ENCODE results near the gene CASKIN1. TPM values are rescaled to one million over a fixed set of nuclear protein-coding genes. Genes with fewer than 3 reads are reported as not detected.

CASKIN1 gene
- total and polyA plus RNA-seq, 4 experiments from 2014 or later = not detected

DNA sequence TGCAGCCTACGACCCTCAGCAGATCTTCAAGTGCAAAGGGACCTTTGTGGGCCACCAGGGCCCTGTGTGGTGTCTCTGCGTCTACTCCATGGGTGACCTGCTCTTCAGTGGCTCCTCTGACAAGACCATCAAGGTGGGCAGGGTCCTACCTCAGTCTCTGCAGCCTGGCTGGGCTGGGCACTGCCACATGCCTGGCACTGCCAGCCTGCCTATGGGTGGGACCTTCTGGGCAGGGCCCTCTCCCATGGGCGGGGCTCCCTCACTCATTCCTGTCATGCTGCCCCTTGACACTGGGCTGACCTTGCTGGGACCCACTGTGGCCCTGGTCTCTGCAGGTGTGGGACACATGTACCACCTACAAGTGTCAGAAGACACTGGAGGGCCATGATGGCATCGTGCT lies 22.5 kb downstream of the CASKIN1 start:
- no peak overlapping the region for H3K27ac Mint-ChIP-seq
- Histone ChIP-seq H3K36me3 (ENCODE audit: insufficient read depth, low read length) (peaks cover 4% of the 10 kb centered on the region), H3K4me3 (ENCODE audit: low read length in 2 of 2) (no peak overlapping the region), H3K9me3 (ENCODE audit: control insufficient read depth in 1 of 2, low read length in 2 of 2) (no peaks in the 10 kb centered on the region), H3K27me3 (ENCODE audit: insufficient read depth, low read length) (no peaks in the 10 kb centered on the region), H3K27ac (ENCODE audit: low read depth, low read length) (no peak overlapping the region), H3K4me1 (ENCODE audit: insufficient read depth, low read length) (no peaks in the 10 kb centered on the region)
- no peaks in the 10 kb centered on the region for H3K4me1 Mint-ChIP-seq
- peaks cover 0 to 19% of the 10 kb centered on the region in 2 donors for H3K36me3 Mint-ChIP-seq
- ChIA-PET POLR2A (ENCODE audit: partially characterized antibody) (no interaction called here), CTCF (ENCODE audit: partially characterized antibody) (no interaction called here)
- H3K27me3 Mint-ChIP-seq = no peaks in the 10 kb centered on the region
- no peak overlapping the region for H3K4me3 Mint-ChIP-seq
- no peak for DNase-seq
- intact Hi-C loops (cut with micrococcal nuclease) = no loop called here
- H3K9me3 Mint-ChIP-seq = no peaks in the 10 kb centered on the region

DNA sequence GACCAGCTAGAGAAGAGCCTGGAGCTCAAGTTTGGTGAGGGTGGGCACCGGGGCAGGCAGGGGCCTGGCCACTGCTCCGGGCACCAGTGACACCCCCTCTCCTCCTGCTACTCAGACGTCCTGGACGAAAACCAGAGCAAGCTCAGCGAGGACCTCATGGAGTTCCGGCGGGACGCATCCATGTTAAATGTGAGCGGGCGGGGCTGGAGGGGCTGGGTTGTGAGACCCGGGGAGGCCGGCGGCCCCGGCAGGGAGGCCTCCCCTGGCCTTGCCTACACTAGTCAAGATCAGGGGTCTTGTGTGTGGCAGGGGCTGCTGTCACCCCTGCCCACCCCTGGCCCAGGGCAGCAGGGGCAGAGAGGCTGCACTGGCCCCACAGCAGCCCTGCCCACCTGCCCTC lies 23.0 kb downstream of the CASKIN1 start:
- Histone ChIP-seq H3K4me3 (ENCODE audit: low read length in 2 of 2) (no peak overlapping the region), H3K9me3 (ENCODE audit: control insufficient read depth in 1 of 2, low read length in 2 of 2) (no peaks in the 10 kb centered on the region), H3K27ac (ENCODE audit: low read depth, low read length) (no peak overlapping the region), H3K36me3 (ENCODE audit: insufficient read depth, low read length) (peaks cover 6% of the 10 kb centered on the region), H3K4me1 (ENCODE audit: insufficient read depth, low read length) (no peaks in the 10 kb centered on the region), H3K27me3 (ENCODE audit: insufficient read depth, low read length) (no peaks in the 10 kb centered on the region)
- no peak for DNase-seq
- H3K27ac Mint-ChIP-seq = no peak overlapping the region
- H3K4me1 Mint-ChIP-seq = no peaks in the 10 kb centered on the region
- CTCF ChIA-PET (ENCODE audit: partially characterized antibody) = no interaction called here
- intact Hi-C loops (cut with micrococcal nuclease) = no loop called here
- H3K27me3 Mint-ChIP-seq = no peaks in the 10 kb centered on the region
- peaks cover 0 to 20% of the 10 kb centered on the region in 2 donors for H3K36me3 Mint-ChIP-seq
- no peaks in the 10 kb centered on the region for H3K9me3 Mint-ChIP-seq
- H3K4me3 Mint-ChIP-seq = no peak overlapping the region
- POLR2A ChIA-PET (ENCODE audit: partially characterized antibody) = interaction anchor here (0.8 kb wide), 1 partner anchor 32 kb away, joined by 4 read pairs; the partner anchor contains the start of gene MLST8

DNA sequence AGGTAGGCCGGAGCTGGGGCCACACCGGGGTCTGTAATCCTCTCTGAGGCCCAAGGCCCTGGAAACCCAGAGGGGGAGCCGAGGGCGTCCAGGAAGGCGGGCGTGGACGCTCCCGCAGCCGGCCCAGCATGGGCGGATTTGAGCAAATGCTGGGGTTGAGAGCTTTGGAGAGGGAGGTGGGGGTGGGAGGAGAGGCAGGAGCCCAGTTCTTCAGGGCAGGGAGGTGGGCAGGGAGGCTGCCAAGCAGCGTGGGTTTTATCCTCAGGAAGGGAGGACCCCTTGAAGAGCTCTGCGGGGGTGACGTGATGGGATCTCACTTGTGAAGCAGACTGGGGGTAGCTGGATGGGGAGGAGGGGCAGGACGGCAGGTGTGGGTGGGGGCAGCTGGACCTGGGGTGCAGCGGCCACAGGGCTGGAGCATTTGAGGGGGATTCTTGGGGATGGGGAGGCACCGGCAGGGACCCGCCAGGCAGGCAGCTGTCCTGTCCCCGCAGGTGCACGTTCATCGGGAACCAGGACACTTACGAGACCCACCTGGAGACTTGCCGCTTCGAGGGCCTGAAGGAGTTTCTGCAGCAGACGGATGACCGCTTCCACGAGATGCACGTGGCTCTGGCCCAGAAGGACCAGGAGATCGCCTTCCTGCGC lies 23.6 kb downstream of the CASKIN1 start:
- H3K4me3 Mint-ChIP-seq = no peak overlapping the region
- POLR2A ChIA-PET (ENCODE audit: partially characterized antibody) = interaction anchor here (0.8 to 0.9 kb wide), 2 partner anchors 32 to 43 kb away, joined by 3 to 4 read pairs; partner anchors contain the start of gene MLST8
- CTCF ChIA-PET (ENCODE audit: partially characterized antibody) = no interaction called here

DNA sequence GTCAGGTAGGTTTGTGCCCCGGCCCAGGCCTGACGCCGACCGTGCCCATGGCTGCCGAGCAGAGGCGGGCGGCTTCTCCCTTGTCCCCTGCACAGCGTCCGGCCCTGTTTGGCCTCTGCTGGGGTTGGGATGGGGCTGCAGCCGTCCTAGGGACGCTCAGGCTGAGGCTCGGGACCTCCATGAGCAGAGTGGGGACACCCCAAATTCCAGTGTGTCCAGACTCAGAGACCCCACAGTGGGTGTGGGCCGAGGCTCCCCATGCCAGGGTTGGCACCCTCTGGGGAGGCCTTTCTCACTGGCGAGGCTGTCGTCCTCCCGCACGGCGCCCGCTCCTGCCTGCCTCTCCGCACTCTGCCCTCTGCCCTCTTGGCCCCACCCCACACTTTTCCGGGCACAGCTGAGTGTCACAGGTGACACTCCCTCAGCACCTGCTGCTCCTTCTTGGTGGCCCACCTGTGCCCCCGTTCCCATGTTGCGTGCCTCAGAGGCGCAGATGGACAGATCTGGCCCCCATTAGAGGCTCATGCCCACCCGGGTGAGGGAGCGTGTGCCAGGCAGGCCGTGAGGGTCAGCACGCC lies 24.7 kb downstream of the CASKIN1 start:
- Histone ChIP-seq H3K36me3 (ENCODE audit: insufficient read depth, low read length) (peaks cover 13% of the 10 kb centered on the region), H3K27ac (ENCODE audit: low read depth, low read length) (no peak overlapping the region), H3K9me3 (ENCODE audit: control insufficient read depth in 1 of 2, low read length in 2 of 2) (no peaks in the 10 kb centered on the region), H3K4me3 (ENCODE audit: low read length in 2 of 2) (no peak overlapping the region), H3K27me3 (ENCODE audit: insufficient read depth, low read length) (no peaks in the 10 kb centered on the region), H3K4me1 (ENCODE audit: insufficient read depth, low read length) (no peaks in the 10 kb centered on the region)
- Mint-ChIP-seq H3K4me3 (no peak overlapping the region), H3K27me3 (no peaks in the 10 kb centered on the region), H3K9me3 (no peaks in the 10 kb centered on the region), H3K27ac (no peak overlapping the region), H3K4me1 (no peaks in the 10 kb centered on the region), H3K36me3 (peaks cover 0 to 22% of the 10 kb centered on the region in 2 donors)
- intact Hi-C loops (cut with micrococcal nuclease) = no loop called here
- CTCF ChIA-PET (ENCODE audit: partially characterized antibody) = no interaction called here
- DNase-seq = no peak
- POLR2A ChIA-PET (ENCODE audit: partially characterized antibody) = interaction anchor here (0.9 kb wide), 1 partner anchor 44 kb away, joined by 3 read pairs; no protein-coding TSS in a partner anchor

More for the DNA sequence above, 23.6 kb downstream of the CASKIN1 start:
- intact Hi-C loops (cut with micrococcal nuclease) = no loop called here
- no peaks in the 10 kb centered on the region for H3K27me3 Mint-ChIP-seq
- Histone ChIP-seq H3K36me3 (ENCODE audit: insufficient read depth, low read length) (peaks cover 11% of the 10 kb centered on the region), H3K27me3 (ENCODE audit: insufficient read depth, low read length) (no peaks in the 10 kb centered on the region), H3K4me3 (ENCODE audit: low read length in 2 of 2) (no peak overlapping the region), H3K27ac (ENCODE audit: low read depth, low read length) (no peak overlapping the region), H3K4me1 (ENCODE audit: insufficient read depth, low read length) (no peaks in the 10 kb centered on the region), H3K9me3 (ENCODE audit: control insufficient read depth in 1 of 2, low read length in 2 of 2) (no peaks in the 10 kb centered on the region)
- no peak for DNase-seq
- no peak overlapping the region for H3K27ac Mint-ChIP-seq
- H3K36me3 Mint-ChIP-seq = peaks cover 0 to 22% of the 10 kb centered on the region in 2 donors
- H3K4me1 Mint-ChIP-seq = no peaks in the 10 kb centered on the region
- no peaks in the 10 kb centered on the region for H3K9me3 Mint-ChIP-seq

DNA sequence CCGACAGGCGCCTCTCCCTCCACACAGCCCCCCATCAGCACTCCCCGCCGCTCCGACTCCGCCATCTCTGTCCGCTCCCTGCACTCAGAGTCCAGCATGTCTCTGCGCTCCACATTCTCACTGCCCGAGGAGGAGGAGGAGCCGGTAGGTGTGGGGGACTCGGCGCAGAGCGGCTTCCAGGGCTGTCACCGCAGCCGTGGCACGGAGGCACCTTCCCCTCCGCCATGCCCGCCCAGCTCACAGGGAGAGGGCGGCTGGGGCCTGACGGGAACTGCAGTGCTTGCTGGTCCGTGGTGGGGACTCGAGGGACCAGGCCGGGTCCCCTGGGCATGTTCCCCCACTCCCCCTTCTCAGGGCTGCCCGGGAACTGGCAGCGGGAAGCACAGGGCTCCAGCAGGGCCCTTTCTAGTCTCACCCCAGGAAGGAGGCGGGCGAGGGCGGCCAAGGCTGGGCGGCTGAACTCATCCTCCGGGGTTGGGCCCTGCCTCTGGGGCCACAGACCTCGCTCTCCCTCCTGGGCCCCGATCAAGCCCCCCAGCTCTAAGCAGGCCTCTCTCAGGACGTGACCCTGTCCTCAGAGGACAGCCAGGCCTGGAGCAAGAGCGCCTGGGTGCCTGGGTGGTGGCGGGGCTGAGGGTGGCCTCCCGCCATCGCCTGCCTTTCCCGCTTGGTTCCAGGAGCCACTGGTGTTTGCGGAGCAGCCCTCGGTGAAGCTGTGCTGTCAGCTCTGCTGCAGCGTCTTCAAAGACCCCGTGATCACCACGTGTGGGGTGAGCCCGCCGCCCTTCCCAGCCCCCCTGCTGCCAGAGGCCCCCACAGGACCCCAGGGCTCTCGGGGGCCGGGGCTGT lies 25.6 kb downstream of the CASKIN1 start:
- POLR2A ChIA-PET (ENCODE audit: partially characterized antibody) = no interaction called here
- Mint-ChIP-seq H3K9me3 (no peaks in the 10 kb centered on the region), H3K27ac (no peak overlapping the region), H3K27me3 (no peaks in the 10 kb centered on the region), H3K4me3 (no peak overlapping the region), H3K4me1 (no peaks in the 10 kb centered on the region), H3K36me3 (peaks cover 3 to 19% of the 10 kb centered on the region in 2 donors)
- Histone ChIP-seq H3K27ac (ENCODE audit: low read depth, low read length) (no peak overlapping the region), H3K36me3 (ENCODE audit: insufficient read depth, low read length) (peaks cover 13% of the 10 kb centered on the region), H3K4me3 (ENCODE audit: low read length in 2 of 2) (no peak overlapping the region), H3K27me3 (ENCODE audit: insufficient read depth, low read length) (no peaks in the 10 kb centered on the region), H3K4me1 (ENCODE audit: insufficient read depth, low read length) (no peaks in the 10 kb centered on the region), H3K9me3 (ENCODE audit: control insufficient read depth in 1 of 2, low read length in 2 of 2) (no peaks in the 10 kb centered on the region)
- CTCF ChIA-PET (ENCODE audit: partially characterized antibody) = no interaction called here
- intact Hi-C loops (cut with micrococcal nuclease) = no loop called here
- DNase-seq = no peak

DNA sequence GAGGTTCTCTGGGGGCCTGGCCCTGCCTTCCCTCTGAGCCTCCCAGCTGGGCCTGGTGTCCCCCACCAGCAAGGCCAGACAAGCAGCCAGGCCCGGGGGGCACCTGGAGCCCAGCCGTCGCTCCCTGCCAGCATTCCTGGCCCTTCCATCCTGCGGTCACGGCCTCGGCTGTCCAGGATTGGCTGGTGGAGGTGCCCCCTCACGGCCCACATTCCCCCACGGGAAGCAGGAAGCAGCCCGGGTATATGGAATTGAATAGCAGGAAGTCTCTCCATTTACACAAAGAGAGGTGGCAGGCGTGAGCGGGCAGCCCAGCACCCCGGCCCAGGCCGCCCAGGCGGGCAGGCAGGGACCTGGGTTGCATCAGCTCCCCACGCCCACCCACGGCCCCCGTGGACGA lies 26.3 kb downstream of the CASKIN1 start:
- Mint-ChIP-seq H3K4me3 (no peak overlapping the region), H3K36me3 (peaks cover 3 to 18% of the 10 kb centered on the region in 2 donors), H3K4me1 (no peaks in the 10 kb centered on the region), H3K27me3 (no peaks in the 10 kb centered on the region), H3K9me3 (no peaks in the 10 kb centered on the region), H3K27ac (no peak overlapping the region)
- POLR2A ChIA-PET (ENCODE audit: partially characterized antibody) = no interaction called here
- Histone ChIP-seq H3K27ac (ENCODE audit: low read depth, low read length) (no peak overlapping the region), H3K36me3 (ENCODE audit: insufficient read depth, low read length) (peaks cover 13% of the 10 kb centered on the region), H3K27me3 (ENCODE audit: insufficient read depth, low read length) (no peaks in the 10 kb centered on the region), H3K4me3 (ENCODE audit: low read length in 2 of 2) (no peak overlapping the region), H3K4me1 (ENCODE audit: insufficient read depth, low read length) (no peaks in the 10 kb centered on the region), H3K9me3 (ENCODE audit: control insufficient read depth in 1 of 2, low read length in 2 of 2) (no peaks in the 10 kb centered on the region)
- no peak for DNase-seq
- intact Hi-C loops (cut with micrococcal nuclease) = no loop called here
- CTCF ChIA-PET (ENCODE audit: partially characterized antibody) = no interaction called here

DNA sequence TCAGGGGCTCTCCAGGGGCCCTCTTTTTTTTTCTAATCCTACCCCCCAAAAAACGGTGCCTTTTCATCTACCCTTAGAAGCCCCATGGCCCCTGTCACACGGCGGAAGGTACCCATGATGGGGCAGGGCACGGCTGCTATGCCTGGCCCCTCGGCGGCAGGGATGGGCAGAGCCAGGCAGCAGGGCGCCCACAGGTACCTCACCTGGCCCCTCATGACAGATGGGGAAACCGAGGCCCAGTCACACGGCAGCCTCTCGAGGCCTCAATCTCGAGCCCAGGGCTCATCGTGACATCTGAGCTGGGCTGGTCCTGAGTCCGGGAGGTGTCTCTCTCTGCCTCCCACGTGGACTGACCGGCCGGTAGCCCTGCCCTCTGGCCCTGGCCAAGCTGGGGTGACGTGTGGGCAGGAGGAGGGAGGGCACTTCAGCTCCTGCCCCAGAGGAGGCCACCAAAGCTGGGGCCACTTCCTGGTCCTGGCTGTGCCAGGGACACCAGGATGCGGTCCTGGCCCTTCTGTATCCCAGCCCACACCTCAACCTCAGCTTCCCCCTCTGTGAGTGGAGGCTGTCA lies 29.3 kb downstream of the CASKIN1 start:
- Histone ChIP-seq H3K9me3 (ENCODE audit: control insufficient read depth in 1 of 2, low read length in 2 of 2) (no peaks in the 10 kb centered on the region), H3K4me1 (ENCODE audit: insufficient read depth, low read length) (no peaks in the 10 kb centered on the region), H3K27ac (ENCODE audit: low read depth, low read length) (no peak overlapping the region), H3K27me3 (ENCODE audit: insufficient read depth, low read length) (no peaks in the 10 kb centered on the region), H3K4me3 (ENCODE audit: low read length in 2 of 2) (no peak overlapping the region), H3K36me3 (ENCODE audit: insufficient read depth, low read length) (peaks cover 9% of the 10 kb centered on the region)
- intact Hi-C loops (cut with micrococcal nuclease) = no loop called here
- ChIA-PET CTCF (ENCODE audit: partially characterized antibody) (interaction anchor here (1.2 kb wide), 1 partner anchor 12 kb away, joined by 3 read pairs; the partner anchor contains the start of gene TRAF7), POLR2A (ENCODE audit: partially characterized antibody) (interaction anchor here (1.2 kb wide), 1 partner anchor 12 kb away, joined by 7 read pairs; the partner anchor contains the start of gene TRAF7)
- peaks cover 3 to 9% of the 10 kb centered on the region in 2 donors for H3K36me3 Mint-ChIP-seq
- peaks cover 0 to 4% (median 1%) of the 10 kb centered on the region in 4 donors for H3K4me1 Mint-ChIP-seq
- H3K9me3 Mint-ChIP-seq = no peaks in the 10 kb centered on the region
- H3K27me3 Mint-ChIP-seq = no peaks in the 10 kb centered on the region
- H3K27ac Mint-ChIP-seq = no peak overlapping the region
- H3K4me3 Mint-ChIP-seq = no peak overlapping the region
- no peak for DNase-seq
